Activated naive CD8-positive, alpha-beta T cell treated with anti-CD3 and anti-CD28 coated beads, Interleukin-2, amount 50 U/mL, for 16 hours (primary cell): ENCODE measurements around the gene ACSBG1.

Source experiments
- DNase-seq: peaks from one replicate; pipeline ENCODE4 v3.0.0-alpha.2; 2020; ENCODE audit warnings: low read depth, low spot score

ACSBG1 gene

GRCh38 chr15:78203346-78204225, 30.8 kb downstream of the ACSBG1 start:
- DNase-seq = no peak

- no peak for DNase-seq
Observed at GRCh38 chr15:78201281-78202190, 32.8 kb downstream of the ACSBG1 start.

GRCh38 chr15:78200276-78200930, 34.0 kb downstream of the ACSBG1 start:
- DNase-seq = no peak

GRCh38 chr15:78197632-78198031, 36.7 kb downstream of the ACSBG1 start:
- DNase-seq = no peak

GRCh38 chr15:78195735-78196201, 38.6 kb downstream of the ACSBG1 start:
- DNase-seq = no peak

GRCh38 chr15:78194568-78194925, 39.8 kb downstream of the ACSBG1 start:
- DNase-seq = no peak

GRCh38 chr15:78193731-78194567, 40.4 kb downstream of the ACSBG1 start:
- no peak for DNase-seq

- no peak for DNase-seq
Observed at GRCh38 chr15:78192826-78193594, 41.4 kb downstream of the ACSBG1 start.

GRCh38 chr15:78182821-78183220, 51.5 kb downstream of the ACSBG1 start:
- DNase-seq = no peak

GRCh38 chr15:78182336-78182700, 52.0 kb downstream of the ACSBG1 start:
- no peak for DNase-seq

GRCh38 chr15:78179906-78180305, 54.5 kb downstream of the ACSBG1 start:
- DNase-seq = no peak

GRCh38 chr15:78179286-78179840, 55.0 kb downstream of the ACSBG1 start:
- no peak for DNase-seq

- no peak for DNase-seq
Observed at GRCh38 chr15:78178064-78178463, 56.3 kb downstream of the ACSBG1 start.

- DNase-seq = no peak
Observed at GRCh38 chr15:78177447-78177873, 56.9 kb downstream of the ACSBG1 start.

GRCh38 chr15:78175330-78175729, 59.0 kb downstream of the ACSBG1 start:
- DNase-seq = no peak

- no peak for DNase-seq
Observed at GRCh38 chr15:78174401-78174800, 60.0 kb downstream of the ACSBG1 start.

GRCh38 chr15:78171864-78172472, 62.4 kb downstream of the ACSBG1 start:
- DNase-seq = no peak

- no peak for DNase-seq
Observed at GRCh38 chr15:78170848-78171773, 63.3 kb downstream of the ACSBG1 start.
